ENCODE results near the gene SFI1.

The SFI1 gene

DNA sequence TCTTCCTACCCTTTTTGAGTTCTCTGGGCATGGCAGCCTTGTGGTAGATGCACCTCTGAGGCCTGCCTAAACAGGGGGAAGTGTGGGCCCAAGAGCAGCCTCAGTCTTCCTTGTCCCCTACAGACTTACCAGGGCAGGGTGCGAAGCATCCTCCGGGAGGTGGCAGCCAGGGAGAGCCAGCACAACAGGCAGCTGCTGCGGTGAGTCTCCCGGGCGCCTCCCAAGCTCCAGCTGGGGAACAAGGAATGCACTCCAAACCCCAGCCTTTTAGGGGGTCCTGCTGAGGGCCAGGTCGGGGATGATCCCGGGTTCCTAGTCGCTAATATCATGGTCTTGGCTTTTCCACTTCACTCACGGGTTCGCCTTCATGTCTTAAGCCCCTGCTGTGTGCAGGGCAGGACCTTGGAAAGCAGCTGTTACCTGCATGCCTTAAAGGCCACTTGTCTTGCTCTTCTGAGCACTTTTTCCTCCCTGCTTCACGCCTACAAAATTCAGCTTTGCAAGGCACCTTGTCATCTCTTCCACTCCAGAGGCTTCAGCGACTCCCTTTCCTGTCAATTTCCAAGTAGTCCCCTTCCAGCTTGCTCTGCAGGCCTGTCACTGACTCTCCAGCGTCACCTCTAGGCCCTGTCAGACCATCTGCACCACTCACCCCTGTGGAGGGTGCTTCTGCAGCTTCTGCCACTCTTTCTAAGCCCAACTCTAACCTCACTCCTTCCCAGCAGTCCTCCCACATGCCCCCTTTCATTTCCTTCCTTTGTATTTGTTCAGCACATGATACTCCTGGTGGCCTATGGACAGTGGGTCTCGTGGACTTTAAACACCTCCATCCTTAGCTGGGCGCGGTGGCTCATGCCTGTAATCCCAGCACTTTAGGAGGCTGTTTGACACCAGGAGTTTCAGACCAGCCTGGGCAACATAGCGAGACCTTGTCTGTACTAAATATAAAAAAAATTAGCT lies 108.7 kb downstream of the SFI1 start:
- DNase-seq (ENCODE audit: low read depth), result no peak
- no peak overlapping the region for H3K4me3 ChIP-seq (ENCODE audit: control insufficient read depth, low read depth, low read length)
- TF ChIP-seq CTCF (IDR thresholded peaks at IDR 0.05; ENCODE audit: control insufficient read depth, insufficient read depth, low read depth, low read length, missing control alignments), result no peak

- DNase-seq (ENCODE audit: low read depth), result no peak
- TF ChIP-seq CTCF (IDR thresholded peaks at IDR 0.05; ENCODE audit: control insufficient read depth, insufficient read depth, low read depth, low read length, missing control alignments), result no peak
- H3K4me3 ChIP-seq (ENCODE audit: control insufficient read depth, low read depth, low read length), result no peak overlapping the region
Measured at GRCh38 chr22:31605851-31606585, 109.7 kb downstream of the SFI1 start.

GRCh38 chr22:31607696-31608095 lies 111.4 kb downstream of the SFI1 start:
- TF ChIP-seq CTCF (IDR thresholded peaks at IDR 0.05; ENCODE audit: control insufficient read depth, insufficient read depth, low read depth, low read length, missing control alignments), result no peak
- H3K4me3 ChIP-seq (ENCODE audit: control insufficient read depth, low read depth, low read length), result no peak overlapping the region
- DNase-seq (ENCODE audit: low read depth), result no peak

DNA sequence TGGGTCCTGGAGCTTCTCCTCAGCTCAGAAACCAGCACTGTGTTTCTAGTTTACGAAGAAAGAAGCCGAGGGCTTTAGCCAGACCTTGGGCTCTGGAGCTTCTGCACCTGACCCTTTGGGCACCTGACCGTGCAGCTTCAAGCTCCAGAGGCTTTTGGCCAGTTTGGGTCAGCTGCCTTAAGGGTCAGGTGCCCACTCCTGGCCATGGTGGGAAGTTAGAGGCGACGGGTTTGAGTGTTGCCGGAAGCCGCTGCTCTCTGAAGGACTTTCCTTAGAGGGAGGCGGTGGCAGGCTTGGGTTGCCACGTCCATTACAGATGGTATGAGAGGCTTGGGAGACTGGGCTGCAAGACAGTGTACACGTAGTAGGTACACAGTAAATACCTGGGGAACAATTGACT lies 113.4 kb downstream of the SFI1 start:
- no peak for TF ChIP-seq CTCF (IDR thresholded peaks at IDR 0.05; ENCODE audit: control insufficient read depth, insufficient read depth, low read depth, low read length, missing control alignments)
- no peak for DNase-seq (ENCODE audit: low read depth)

DNA sequence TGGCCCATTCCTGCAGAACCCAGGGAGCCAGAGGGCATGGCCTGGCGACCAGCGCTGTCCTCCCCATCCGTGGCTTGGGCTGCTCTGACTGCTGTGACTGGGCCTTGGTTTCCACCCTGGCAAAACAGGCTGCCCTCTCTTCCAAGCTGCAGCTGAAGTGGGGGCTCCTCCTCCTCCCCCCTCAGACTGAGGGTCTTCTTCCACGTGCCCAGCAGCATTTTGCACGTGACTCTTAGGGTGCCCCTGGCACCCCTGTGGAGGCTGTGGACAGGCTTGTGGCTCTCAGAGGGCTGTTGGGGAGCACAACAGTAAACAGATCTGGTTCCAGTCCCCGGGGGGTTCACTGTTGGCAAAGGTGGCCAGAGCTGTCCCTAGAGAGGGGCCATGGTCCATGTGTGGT lies 114.3 kb downstream of the SFI1 start:
- no peak for TF ChIP-seq CTCF (IDR thresholded peaks at IDR 0.05; ENCODE audit: control insufficient read depth, insufficient read depth, low read depth, low read length, missing control alignments)
- no peak for DNase-seq (ENCODE audit: low read depth)
- no peak overlapping the region for H3K4me3 ChIP-seq (ENCODE audit: control insufficient read depth, low read depth, low read length)

More for the DNA sequence above, 113.4 kb downstream of the SFI1 start:
- no peak overlapping the region for H3K4me3 ChIP-seq (ENCODE audit: control insufficient read depth, low read depth, low read length)

- no peak for TF ChIP-seq CTCF (IDR thresholded peaks at IDR 0.05; ENCODE audit: control insufficient read depth, insufficient read depth, low read depth, low read length, missing control alignments)
- DNase-seq (ENCODE audit: low read depth), result no peak
Measured at GRCh38 chr22:31611061-31611760, 114.9 kb downstream of the SFI1 start.

More at GRCh38 chr22:31611061-31611760, 114.9 kb downstream of the SFI1 start:
- H3K4me3 ChIP-seq (ENCODE audit: control insufficient read depth, low read depth, low read length), result no peak overlapping the region

All from AG09309 (cell line).